Stimulated activated CD8-positive, alpha-beta memory T cell treated with anti-CD3 and anti-CD28 coated beads, Interleukin-7, amount 100 ng/mL, for 1 hour (primary cell): ENCODE data around the gene IREB2.

Experiments
- DNase-seq, 2 donors: peaks; one replicate each; pipeline ENCODE4 v3.0.0-alpha.2; 2020; ENCODE audit warnings: low read depth in 2 of 2

Gene IREB2

GRCh38 chr15:78550815-78551214 lies 112.8 kb downstream of the IREB2 start:
- no peak for DNase-seq
